NCI-H774 (cell line): Measurements from ENCODE around the gene SEMA4F.

ENCODE experiments used
- DNase-seq: peaks from one replicate; lab custom pipeline; 2025; lab: John Stamatoyannopoulos, UW

The SEMA4F gene

GRCh38 chr2:74706741-74707140 lies 52.7 kb downstream of the SEMA4F start:
- DNase-seq = no peak

GRCh38 chr2:74707837-74708236 lies 53.8 kb downstream of the SEMA4F start:
- DNase-seq = no peak

GRCh38 chr2:74708296-74708695 lies 54.2 kb downstream of the SEMA4F start:
- DNase-seq = no peak

- no peak for DNase-seq
Measured at GRCh38 chr2:74708883-74709282, 54.8 kb downstream of the SEMA4F start.

- DNase-seq = no peak
Measured at GRCh38 chr2:74712223-74713053, 58.4 kb downstream of the SEMA4F start.

GRCh38 chr2:74714691-74715080 lies 60.6 kb downstream of the SEMA4F start:
- no peak for DNase-seq

- peak; percentile 74 for DNase-seq
Measured at GRCh38 chr2:74715081-74715791, 61.2 kb downstream of the SEMA4F start.

- DNase-seq = no peak
Measured at GRCh38 chr2:74715880-74716279, 61.8 kb downstream of the SEMA4F start.

GRCh38 chr2:74719066-74719465 lies 65.0 kb downstream of the SEMA4F start:
- DNase-seq = no peak

GRCh38 chr2:74721316-74721715 lies 67.3 kb downstream of the SEMA4F start:
- no peak for DNase-seq

GRCh38 chr2:74724496-74724895 lies 70.4 kb downstream of the SEMA4F start:
- no peak for DNase-seq

- no peak for DNase-seq
Measured at GRCh38 chr2:74725287-74725686, 71.2 kb downstream of the SEMA4F start.

- DNase-seq = no peak
Measured at GRCh38 chr2:74728842-74729241, 74.8 kb downstream of the SEMA4F start.

- no peak for DNase-seq
Measured at GRCh38 chr2:74730530-74730929, 76.5 kb downstream of the SEMA4F start.
